ENCODE results near the gene KLF11. TPM values are rescaled to one million over a fixed set of nuclear protein-coding genes. Genes with fewer than 3 reads are reported as not detected.

KLF11 gene
- total and polyA plus RNA-seq, 2 of the 8 experiments (the other 6 are each of a cell fraction or from before 2014, with no cell fraction given), result 6.4 to 10.1 TPM

DNA sequence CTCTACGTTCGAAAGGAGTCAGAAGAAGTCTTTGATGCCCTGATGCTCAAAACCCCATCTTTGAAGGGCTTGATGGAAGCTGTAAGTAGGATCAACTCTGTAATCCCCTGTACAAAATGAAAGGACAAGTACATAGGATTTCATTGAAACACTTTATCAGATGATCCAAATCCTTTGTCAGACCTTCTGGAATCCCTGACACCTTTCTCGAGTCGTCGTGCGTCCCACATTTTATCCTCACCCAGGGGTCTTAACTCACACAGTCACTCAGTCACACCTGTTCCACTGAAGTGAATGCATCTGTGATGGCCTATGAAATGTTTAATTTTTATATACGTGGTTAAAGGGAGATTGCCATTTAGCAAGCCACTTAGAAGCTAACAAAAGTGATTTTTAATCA is 47.0 kb upstream of the KLF11 start (continued):
- TF ChIP-seq TAF1 (IDR thresholded peaks at IDR 0.05; ENCODE audit: low read depth, low read length), result no peak
